AG04450 (cell line): ENCODE data around the gene MGLL. TPM values are rescaled to one million over a fixed set of nuclear protein-coding genes. Genes with fewer than 3 reads are reported as not detected.

Experiments
- CTCF ChIA-PET: fragments of 300-600, 350-600 bp; formaldehyde crosslinking; extraction: SDS; loops from one replicate; lab custom pipeline; 2022; ENCODE audit warnings: antibody characterized with exemption, inconsistent platforms; lab: Charles Lee
- POLR2A ChIA-PET: fragments of 350-600 bp; formaldehyde crosslinking; extraction: SDS; loops from one replicate; lab custom pipeline; 2021; ENCODE audit warnings: antibody characterized with exemption, inconsistent platforms; lab: Yijun Ruan, JAX
- DNase-seq: peaks from one replicate; pipeline ENCODE4 v3.0.0-alpha.2; 2011; ENCODE audit warnings: low read depth, low spot score
- H3K27ac ChIP-seq: one replicate; pipeline ENCODE4 v1.5.1; 2012; ENCODE audit warnings: low read depth, low read length, control low read depth
- H3K27me3 ChIP-seq: one replicate; pipeline ENCODE4 v1.6.0; 2012; ENCODE audit warnings: low read length; ENCODE audit not compliant: control insufficient read depth, insufficient read depth
- H3K4me3 ChIP-seq: 2 replicates; pipeline ENCODE4 v1.5.1; 2011; ENCODE audit warnings: mild to moderate bottlenecking, low read depth, low read length, control low read depth
- H3K9me3 ChIP-seq: 2 replicates; pipeline ENCODE4 v1.5.1; 2012; ENCODE audit warnings: low read length; ENCODE audit not compliant: control insufficient read depth, insufficient read depth
- polyA plus RNA-seq: library from polyadenylated mRNA; depleted of rRNA; stranded (reverse); fragments of >200 nt; gene quantifications from 2 replicates; pipeline ENCODE4 v1.2.3, GENCODE V29; 2011
- TF ChIP-seq, protein P1 (sequence below): IDR thresholded peaks from 2 replicates; pipeline ENCODE4 v1.5.1; 2011; ENCODE audit warnings: low read depth, low read length, control low read depth, inconsistent platforms

Gene MGLL
- polyA plus RNA-seq, 1 experiment = 49.1 TPM

DNA sequence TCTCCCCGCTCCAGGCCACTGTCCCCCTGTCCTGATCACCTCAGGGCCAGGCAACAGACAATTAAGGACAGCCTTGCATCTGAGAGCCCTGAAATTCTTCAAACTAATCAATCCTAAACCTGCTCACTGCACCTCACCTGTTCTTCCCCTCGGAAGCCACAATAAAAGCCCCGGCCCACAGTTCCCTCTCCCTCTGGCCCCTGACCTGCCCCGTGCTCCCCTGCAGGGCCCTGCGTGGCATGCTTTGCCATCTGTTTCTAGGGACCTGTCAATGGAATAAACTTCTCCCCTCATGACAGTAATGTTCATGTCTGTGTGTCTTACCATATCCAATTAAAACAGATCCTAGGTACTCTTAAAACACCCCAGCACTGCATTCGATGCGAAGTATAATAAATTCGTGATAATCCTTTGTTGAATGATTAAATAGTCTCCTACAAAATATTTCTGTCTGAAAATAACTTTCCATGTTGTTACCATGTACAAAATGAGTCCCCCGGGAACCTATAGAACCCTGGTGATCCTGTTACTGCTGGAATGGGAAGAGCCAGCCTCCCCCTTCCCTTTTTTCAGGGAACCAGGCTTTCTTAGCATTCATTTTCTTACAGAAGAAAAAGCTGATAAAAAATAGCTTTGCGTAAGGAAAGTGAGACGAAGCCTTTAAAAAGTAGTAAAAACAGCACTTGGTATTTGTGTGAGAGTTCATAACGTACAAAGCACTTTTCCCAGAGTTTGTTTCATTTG lies 90.6 kb downstream of the MGLL start:
- TF ChIP-seq, protein P1, sequence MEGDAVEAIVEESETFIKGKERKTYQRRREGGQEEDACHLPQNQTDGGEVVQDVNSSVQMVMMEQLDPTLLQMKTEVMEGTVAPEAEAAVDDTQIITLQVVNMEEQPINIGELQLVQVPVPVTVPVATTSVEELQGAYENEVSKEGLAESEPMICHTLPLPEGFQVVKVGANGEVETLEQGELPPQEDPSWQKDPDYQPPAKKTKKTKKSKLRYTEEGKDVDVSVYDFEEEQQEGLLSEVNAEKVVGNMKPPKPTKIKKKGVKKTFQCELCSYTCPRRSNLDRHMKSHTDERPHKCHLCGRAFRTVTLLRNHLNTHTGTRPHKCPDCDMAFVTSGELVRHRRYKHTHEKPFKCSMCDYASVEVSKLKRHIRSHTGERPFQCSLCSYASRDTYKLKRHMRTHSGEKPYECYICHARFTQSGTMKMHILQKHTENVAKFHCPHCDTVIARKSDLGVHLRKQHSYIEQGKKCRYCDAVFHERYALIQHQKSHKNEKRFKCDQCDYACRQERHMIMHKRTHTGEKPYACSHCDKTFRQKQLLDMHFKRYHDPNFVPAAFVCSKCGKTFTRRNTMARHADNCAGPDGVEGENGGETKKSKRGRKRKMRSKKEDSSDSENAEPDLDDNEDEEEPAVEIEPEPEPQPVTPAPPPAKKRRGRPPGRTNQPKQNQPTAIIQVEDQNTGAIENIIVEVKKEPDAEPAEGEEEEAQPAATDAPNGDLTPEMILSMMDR = no peak
- no peaks in the 10 kb centered on the region for H3K27me3 ChIP-seq
- CTCF ChIA-PET = no interaction called here
- POLR2A ChIA-PET = no interaction called here
- no peak overlapping the region for H3K27ac ChIP-seq
- no peak for DNase-seq
- H3K4me3 ChIP-seq = no peak overlapping the region
- no peaks in the 10 kb centered on the region for H3K9me3 ChIP-seq

DNA sequence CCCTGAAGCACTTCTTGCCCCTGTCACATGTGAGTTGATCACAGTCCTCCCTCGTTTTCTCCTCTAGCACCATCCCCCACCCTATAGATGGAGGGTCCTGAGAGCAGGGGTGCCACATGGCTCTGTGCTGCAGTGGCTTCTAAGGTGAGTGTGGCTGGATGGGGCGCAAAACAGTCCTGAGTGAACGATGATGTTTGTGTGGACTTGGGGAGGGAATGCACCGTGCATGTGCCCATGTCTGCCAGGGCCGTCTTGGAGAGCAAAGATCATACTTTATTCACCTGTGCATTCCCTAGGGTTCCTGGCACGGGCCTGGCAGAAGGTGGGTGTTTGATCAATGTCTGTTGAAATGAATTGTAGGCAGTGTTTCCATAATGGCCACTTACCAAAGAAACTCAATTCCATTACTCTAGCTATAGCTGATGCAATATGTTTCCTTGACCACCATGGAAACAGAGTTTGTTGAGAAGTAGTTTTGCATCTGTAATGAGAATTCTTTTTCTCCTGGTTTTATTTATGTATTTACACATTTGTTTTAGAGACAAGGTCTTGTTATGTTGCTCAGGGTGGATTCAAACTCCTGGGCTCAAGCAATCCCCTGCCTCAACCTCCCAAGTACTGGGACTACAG lies 91.5 kb downstream of the MGLL start:
- ChIA-PET CTCF (interaction anchor here (0.5 kb wide), 1 partner anchor 34 kb away, joined by 5 read pairs; no protein-coding TSS in a partner anchor), POLR2A (no interaction called here)
- no peaks in the 10 kb centered on the region for H3K27me3 ChIP-seq
- TF ChIP-seq, protein P1 = no peak
- H3K9me3 ChIP-seq = no peaks in the 10 kb centered on the region
- H3K4me3 ChIP-seq = no peak overlapping the region
- DNase-seq = no peak
- no peak overlapping the region for H3K27ac ChIP-seq

DNA sequence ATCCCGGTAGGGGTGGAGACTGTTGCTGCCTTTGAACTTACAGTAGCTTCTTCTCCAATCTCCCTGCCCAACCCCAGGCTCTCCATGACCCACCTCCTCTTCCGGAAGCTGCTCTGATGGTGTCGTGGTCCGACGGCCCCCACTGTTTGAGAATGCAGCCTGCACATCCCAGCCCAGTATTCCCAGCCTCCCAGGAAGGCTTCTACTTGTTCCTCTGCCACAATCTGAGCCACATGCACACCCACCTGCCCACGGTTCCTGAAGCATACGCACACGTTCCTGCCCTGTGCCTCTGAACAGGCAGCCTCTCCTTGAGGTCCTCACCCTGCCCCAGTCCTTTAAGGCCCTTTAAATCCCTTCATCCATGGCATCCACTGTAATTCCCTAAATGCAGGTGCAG lies 92.1 kb downstream of the MGLL start:
- POLR2A ChIA-PET = no interaction called here
- Histone ChIP-seq H3K9me3 (no peaks in the 10 kb centered on the region), H3K27me3 (no peaks in the 10 kb centered on the region), H3K4me3 (no peak overlapping the region), H3K27ac (no peak overlapping the region)
- no peak for DNase-seq
- TF ChIP-seq, protein P1 = no peak
- CTCF ChIA-PET = interaction anchor here (0.5 kb wide), 1 partner anchor 34 kb away, joined by 5 read pairs; no protein-coding TSS in a partner anchor

DNA sequence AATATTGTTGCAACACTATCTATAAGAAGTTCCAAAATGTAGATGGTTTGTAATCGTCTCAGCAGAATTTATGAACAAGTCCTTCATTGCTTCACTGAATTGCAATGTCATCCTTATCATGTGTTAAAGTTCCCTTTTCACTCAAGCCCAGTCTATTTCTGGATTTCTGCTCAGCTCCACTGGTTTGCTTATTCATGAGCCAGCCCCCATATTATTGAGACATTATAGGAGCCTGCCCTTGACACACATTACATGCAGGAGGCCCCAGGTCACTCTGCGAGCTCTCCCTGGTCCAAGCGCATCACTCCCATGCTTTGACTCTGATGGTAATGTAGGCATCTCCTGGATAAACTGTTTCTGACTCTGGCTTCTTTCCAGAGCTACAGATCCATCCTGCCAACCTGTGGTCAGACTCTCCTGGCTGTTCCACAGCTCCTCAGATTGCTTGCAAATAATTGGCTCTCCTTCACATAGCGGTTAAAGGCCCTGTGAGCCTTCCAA lies 92.7 kb downstream of the MGLL start:
- no peak for DNase-seq
- ChIA-PET CTCF (no interaction called here), POLR2A (no interaction called here)
- no peak overlapping the region for H3K4me3 ChIP-seq
- no peak overlapping the region for H3K27ac ChIP-seq
- H3K27me3 ChIP-seq = no peaks in the 10 kb centered on the region
- TF ChIP-seq, protein P1 = no peak
- no peaks in the 10 kb centered on the region for H3K9me3 ChIP-seq
